WTC11 (cell line): ENCODE data around the gene PLCD1.

Source experiments
- CTCF ChIP-seq: fragments of 200-600 bp; IDR thresholded peaks from 2 replicates; pipeline ENCODE4 v1.8.0; 2022; ENCODE audit warnings: antibody characterized with exemption
- HMGXB4 ChIP-seq: sonication (generic); formaldehyde crosslinking; IDR thresholded peaks from 2 replicates; pipeline ENCODE4 v1.8.1; 2023; ENCODE audit warnings: mild to moderate bottlenecking, moderate library complexity, missing genetic modification reagents
- USF2 ChIP-seq: sonication (generic); formaldehyde crosslinking; IDR thresholded peaks from 2 replicates; pipeline ENCODE4 v1.8.1; 2023; ENCODE audit warnings: mild to moderate bottlenecking, missing genetic modification reagents, moderate library complexity

DNA sequence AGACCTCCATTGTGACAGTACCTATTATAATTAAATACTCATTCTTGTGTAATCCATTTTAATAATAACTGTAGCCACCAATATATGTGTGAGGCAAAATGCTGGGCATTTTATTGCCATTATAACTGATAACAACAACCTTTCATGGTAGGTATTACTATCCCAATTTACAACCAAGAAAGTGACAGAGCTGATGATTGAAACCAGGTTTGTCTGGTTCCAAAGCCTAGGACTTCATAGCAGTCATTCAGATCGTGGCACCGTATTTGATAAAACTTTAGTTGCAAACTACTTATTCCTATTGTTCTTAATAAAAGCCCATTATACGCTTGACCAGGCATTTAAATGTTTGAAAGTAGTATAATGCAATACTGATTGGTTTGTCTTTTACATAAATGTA, 65.3 kb downstream of the PLCD1 start:
- TF ChIP-seq USF2 (CRISPR knock-in tag) (no peak), CTCF (no peak), HMGXB4 (CRISPR knock-in tag) (no peak)
